Stomach (tissue), 9 donors: ENCODE data around the gene TOMM40L. TPM values are rescaled to one million over a fixed set of nuclear protein-coding genes. Genes with fewer than 3 reads are reported as not detected.

Source experiments
- DNase-seq, 2 donors: peaks; one replicate each; pipeline versions ENCODE4 v3.0.0 to v3.0.0-alpha.2; 2013 to 2019
- H3K27ac ChIP-seq, 5 donors: fragments of 200-600 bp in 4 of 5; sonication (generic) in 4 of 5; one replicate each; pipeline ENCODE4 v1.5.1; 2013 to 2019; ENCODE audit warnings: mild to moderate bottlenecking in 1 of 5, moderate library complexity in 1 of 5
- H3K27me3 ChIP-seq, 3 donors: fragments of 200-600 bp; sonication (generic); one replicate each; pipeline ENCODE4 v1.5.1; 2017 to 2019; ENCODE audit warnings: mixed run types in 1 of 3
- H3K36me3 ChIP-seq, 4 donors: fragments of 200-600 bp; sonication (generic); 1 replicate in 3 of 4; 2 replicates in 1 of 4; pipeline ENCODE4 v1.5.1; 2016 to 2019
- H3K4me1 ChIP-seq, 4 donors: fragments of 200-600 bp; sonication (generic); one replicate each; pipeline ENCODE4 v1.5.1; 2016 to 2019
- H3K4me3 ChIP-seq, 4 donors: fragments of 200-600 bp; sonication (generic) in 3 of 4; one replicate each; pipeline ENCODE4 v1.5.1; 2016 to 2019; ENCODE audit warnings: mild to moderate bottlenecking in 1 of 4
- H3K9me3 ChIP-seq, 4 donors: fragments of 200-600 bp; sonication (generic); one replicate each; pipeline ENCODE4 v1.5.1; 2016 to 2019
- EP300 ChIP-seq: sonication (generic); formaldehyde crosslinking; IDR thresholded peaks from one replicate; pipeline ENCODE4 v1.6.1; 2017; ENCODE audit warnings: antibody characterized with exemption
- POLR2A ChIP-seq, 4 donors: fragments of 450-650 bp; IDR thresholded peaks; one replicate each; pipeline ENCODE4 v1.6.1; 2016; ENCODE audit warnings: antibody characterized with exemption in 4 of 4, control low read depth in 2 of 4, mild to moderate bottlenecking in 1 of 4, moderate library complexity in 1 of 4
- POLR2AphosphoS5 ChIP-seq, 3 donors: sonication (generic); formaldehyde crosslinking; IDR thresholded peaks; one replicate each; pipeline ENCODE4 v1.6.1; 2016; ENCODE audit warnings: antibody characterized with exemption in 3 of 3
- WGBS, 5 donors: extraction: QIAGEN DNeasy Blood & Tissue Kit in 3 of 5; methylation state at CpG; one replicate each; pipeline versions ENCODE4 v1.1.5 to v1.1.7; 2013 to 2018; 5-methylcytosine and 5-hydroxymethylcytosine counted together
- intact Hi-C: fragments of 100-400 bp; cut with DNase I; formaldehyde crosslinking; loops from one replicate; pipeline ENCODE4 v1.15.1; 2023; ENCODE audit warnings: low total_unique reads
- polyA plus RNA-seq, 3 donors: library from polyadenylated mRNA; stranded (reverse); fragments of 200-250 nt; gene quantifications; one replicate each; pipeline ENCODE4 v1.2.3, GENCODE V29; 2013
- total RNA-seq, 5 donors: library from RNA; depleted of rRNA; stranded (reverse); fragments of >200 nt; gene quantifications; one replicate each; pipeline versions ENCODE4 v1.1.0 to v1.2.3, GENCODE V29; 2014 to 2016
- TF ChIP-seq, protein P1 (sequence below), 7 experiments: fragments of 450-650 bp in 4 of 7; fragments of 200-600 bp in 3 of 7; sonication (generic) in 3 of 7; IDR thresholded peaks; one replicate each; pipeline ENCODE4 v1.5.1; 2016 to 2019; ENCODE audit warnings: antibody characterized with exemption in 7 of 7, control low read depth in 2 of 7, mild to moderate bottlenecking in 1 of 7
- donor health status: healthy with polysubstance abuse.
- donor health status: Bipolar disorder and iron deficiency.
- donor health status: healthy.

Gene TOMM40L
- total and polyA plus RNA-seq, 8 donors, result 0.58 to 9.9 (median 7.0) TPM

DNA sequence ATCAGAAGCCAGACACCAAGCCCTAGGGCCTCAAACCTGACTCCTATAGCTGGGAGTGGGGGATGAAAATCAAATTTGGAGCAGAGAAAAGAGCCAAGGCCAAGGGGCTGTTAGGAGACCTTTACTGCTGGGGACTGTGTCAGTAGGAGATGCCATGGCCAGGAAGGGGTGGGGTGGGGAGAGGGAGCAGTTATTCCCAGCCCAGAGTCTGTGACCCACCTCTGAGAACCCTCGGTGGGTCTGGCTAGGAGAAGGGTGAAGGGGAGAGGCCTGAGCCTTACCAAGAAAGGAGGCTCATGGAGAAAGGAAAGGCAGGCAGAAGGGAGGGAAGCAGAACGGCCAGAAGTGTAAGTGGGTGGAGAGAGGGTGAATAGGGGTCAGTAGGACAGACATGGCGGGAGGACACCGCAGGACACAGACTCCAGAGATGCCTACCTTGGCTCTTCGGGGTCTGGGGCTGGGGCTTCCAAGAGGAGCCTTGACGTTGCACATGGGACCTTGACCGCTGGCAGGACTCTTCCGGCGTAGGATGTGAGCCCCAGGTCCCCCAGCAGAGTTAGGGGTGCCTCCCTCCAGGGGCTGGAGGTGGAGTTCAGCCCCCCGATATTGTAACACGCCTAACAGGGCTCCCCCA, 28.2 kb upstream of the TOMM40L start:
- intact Hi-C loops, result no loop called here
- TF ChIP-seq POLR2AphosphoS5 (IDR thresholded peaks at IDR 0.05), result no peak
- DNase-seq, result no peak
- Histone ChIP-seq H3K27me3 (peaks cover 0 to 8% (median 0%) of the 10 kb centered on the region in 3 donors), H3K27ac (peak overlapping the region; percentile 57 to 98 (median 96)), H3K36me3 (peaks cover 0 to 19% (median 10%) of the 10 kb centered on the region in 4 donors), H3K9me3 (no peaks in the 10 kb centered on the region), H3K4me3 (peak overlapping the region; percentile 33 to 56 (median 50)), H3K4me1 (peaks cover 19 to 90% (median 67%) of the 10 kb centered on the region in 4 donors)
- WGBS, 5 donors, result 66 to 83% (median 74%) methylated on average over 5 to 11 of the region's 11 CpGs

DNA sequence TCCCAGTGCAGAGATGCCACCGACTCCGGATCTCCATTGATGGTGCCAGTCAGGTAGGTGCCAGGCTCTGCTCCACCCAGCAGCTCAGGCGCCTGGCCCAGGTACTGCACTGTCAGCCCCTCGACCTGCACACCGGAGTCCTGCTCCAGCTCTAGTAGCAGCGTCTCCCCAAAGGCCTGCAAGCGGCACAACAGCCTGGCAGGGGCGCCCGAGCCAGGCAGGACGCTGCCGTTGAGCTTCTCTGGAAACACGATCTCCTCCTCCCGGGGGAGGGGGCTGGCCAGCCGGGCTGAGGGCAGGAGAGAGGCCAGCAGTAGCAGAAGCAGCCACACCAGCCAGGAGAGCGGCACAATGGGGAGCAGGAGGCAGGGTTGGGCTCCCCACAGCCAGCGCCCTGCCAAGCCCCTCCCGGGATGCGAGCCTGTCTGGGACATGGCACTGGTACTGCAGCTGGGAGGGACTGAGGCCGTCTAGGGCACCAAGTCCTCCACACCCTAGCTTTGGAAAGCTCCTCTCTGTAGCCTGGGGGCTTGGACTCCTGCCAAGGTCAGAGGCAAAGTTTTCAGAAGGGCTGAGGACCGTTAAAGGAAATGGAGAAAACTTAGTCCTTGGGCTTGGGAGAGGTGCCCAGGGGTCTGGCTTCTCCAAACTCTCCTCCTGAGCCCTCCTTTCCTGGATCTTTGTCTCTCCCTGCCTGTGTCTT, 27.5 kb upstream of the TOMM40L start:
- peak in 1 of 2 donors; percentile 71 for DNase-seq
- H3K36me3 ChIP-seq, result peaks cover 0 to 17% (median 7%) of the 10 kb centered on the region in 4 donors
- 12 to 26% (median 21%) methylated on average over 4 to 20 of the region's 20 CpGs for WGBS, 5 donors
- H3K4me1 ChIP-seq, result peaks cover 20 to 90% (median 68%) of the 10 kb centered on the region in 4 donors
- H3K27me3 ChIP-seq, result peaks cover 0 to 8% (median 0%) of the 10 kb centered on the region in 3 donors
- peak overlapping the region; percentile 33 to 56 (median 50) for H3K4me3 ChIP-seq
- no peak for TF ChIP-seq POLR2A (IDR thresholded peaks at IDR 0.05)
- no peak for TF ChIP-seq EP300
- TF ChIP-seq, protein P1, sequence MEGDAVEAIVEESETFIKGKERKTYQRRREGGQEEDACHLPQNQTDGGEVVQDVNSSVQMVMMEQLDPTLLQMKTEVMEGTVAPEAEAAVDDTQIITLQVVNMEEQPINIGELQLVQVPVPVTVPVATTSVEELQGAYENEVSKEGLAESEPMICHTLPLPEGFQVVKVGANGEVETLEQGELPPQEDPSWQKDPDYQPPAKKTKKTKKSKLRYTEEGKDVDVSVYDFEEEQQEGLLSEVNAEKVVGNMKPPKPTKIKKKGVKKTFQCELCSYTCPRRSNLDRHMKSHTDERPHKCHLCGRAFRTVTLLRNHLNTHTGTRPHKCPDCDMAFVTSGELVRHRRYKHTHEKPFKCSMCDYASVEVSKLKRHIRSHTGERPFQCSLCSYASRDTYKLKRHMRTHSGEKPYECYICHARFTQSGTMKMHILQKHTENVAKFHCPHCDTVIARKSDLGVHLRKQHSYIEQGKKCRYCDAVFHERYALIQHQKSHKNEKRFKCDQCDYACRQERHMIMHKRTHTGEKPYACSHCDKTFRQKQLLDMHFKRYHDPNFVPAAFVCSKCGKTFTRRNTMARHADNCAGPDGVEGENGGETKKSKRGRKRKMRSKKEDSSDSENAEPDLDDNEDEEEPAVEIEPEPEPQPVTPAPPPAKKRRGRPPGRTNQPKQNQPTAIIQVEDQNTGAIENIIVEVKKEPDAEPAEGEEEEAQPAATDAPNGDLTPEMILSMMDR (IDR thresholded peaks at IDR 0.05), result no peak
- no peak for TF ChIP-seq POLR2AphosphoS5 (IDR thresholded peaks at IDR 0.05)
- intact Hi-C loops, result no loop called here
- no peaks in the 10 kb centered on the region for H3K9me3 ChIP-seq
- H3K27ac ChIP-seq, result peak overlapping the region; percentile 57 to 98 (median 96)

DNA sequence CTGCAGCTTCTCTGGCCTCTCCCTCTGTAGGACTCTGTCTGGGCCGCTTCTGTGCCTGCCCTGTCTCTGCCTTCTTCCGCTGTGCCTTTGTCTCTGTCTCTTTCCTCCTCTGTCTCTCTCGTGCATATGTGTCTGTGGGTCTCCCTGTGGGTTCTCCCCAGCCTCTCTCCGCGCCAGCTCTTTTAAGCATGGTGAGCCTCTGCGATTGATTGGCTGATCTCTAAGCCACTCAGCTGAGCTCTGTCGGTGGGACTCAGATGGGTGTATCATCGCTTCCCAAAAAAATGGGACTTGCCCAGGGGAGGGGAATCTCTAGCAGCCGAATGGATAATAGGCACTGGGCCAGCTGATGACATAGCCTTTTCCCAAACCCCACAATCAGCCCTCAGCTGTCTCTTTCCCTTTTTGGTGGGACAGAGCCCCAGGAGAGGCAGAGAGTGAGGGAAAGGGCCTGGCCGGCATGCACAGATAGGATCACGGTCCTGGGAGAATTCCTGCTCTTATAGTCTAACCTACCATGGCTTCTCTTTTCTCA, 26.9 kb upstream of the TOMM40L start, which contains the start of gene ADAMTS4:
ADAMTS4 (minus strand) TSS at position 158 of the 535 bp plus-strand sequence. CDS start 427 bp downstream, outside the sequence.
- peak within 1 kb of the TSS; percentile 57 to 98 (median 96) for H3K27ac ChIP-seq
- no peaks in the 10 kb centered on the region for H3K9me3 ChIP-seq
- peaks cover 26 to 90% (median 71%) of the 10 kb centered on the region in 4 donors for H3K4me1 ChIP-seq
- intact Hi-C loops, result no loop called here
- peaks cover 0 to 17% (median 11%) of the 10 kb centered on the region in 4 donors for H3K36me3 ChIP-seq
- TF ChIP-seq, protein P1 (IDR thresholded peaks at IDR 0.05), result no peak
- TF ChIP-seq POLR2AphosphoS5 (IDR thresholded peaks at IDR 0.05) (peak in 2 of 3 donors; percentile 87 to 95), EP300 (no peak), POLR2A (IDR thresholded peaks at IDR 0.05) (peak in 1 of 4 donors; percentile 63)
- H3K27me3 ChIP-seq, result peaks cover 0 to 8% (median 0%) of the 10 kb centered on the region in 3 donors
- 55 to 67% (median 65%) methylated on average over 11 of the region's 11 CpGs for WGBS, 5 donors
- DNase-seq, result peak; percentile 43 to 92
- H3K4me3 ChIP-seq, result peak within 1 kb of the TSS; percentile 33 to 56 (median 50)

DNA sequence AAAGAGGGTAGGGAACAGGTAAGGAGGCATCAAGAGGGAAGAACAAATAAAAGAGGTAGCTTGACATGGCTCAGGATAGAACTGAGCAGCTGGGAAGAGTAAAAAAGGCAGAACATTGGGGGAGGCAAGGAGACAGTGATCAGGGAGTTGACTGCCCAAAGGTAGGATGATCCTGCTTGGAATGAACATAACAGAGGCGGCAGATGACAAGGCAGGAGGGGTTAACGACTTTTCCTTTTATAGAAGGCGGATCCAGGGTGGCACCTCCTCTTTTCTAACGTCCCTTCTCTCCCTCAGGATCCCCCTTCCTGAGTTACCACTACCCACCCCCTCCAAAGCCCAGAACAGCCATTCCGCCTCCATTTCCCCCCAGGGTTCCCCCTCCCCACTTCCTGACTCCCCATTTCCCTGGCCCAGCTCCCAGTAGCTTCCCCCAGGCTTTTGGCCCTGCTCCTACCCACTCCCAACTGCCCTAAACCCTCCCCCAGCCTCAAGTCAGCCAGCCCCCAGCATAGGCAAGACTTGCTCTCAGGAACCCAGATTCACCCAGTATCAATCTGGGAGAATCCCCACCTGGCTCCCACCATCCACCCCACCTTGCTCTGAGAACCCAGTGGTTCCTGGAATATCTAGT, 26.2 kb upstream of the TOMM40L start:
- Histone ChIP-seq H3K36me3 (peaks cover 3 to 18% (median 15%) of the 10 kb centered on the region in 4 donors), H3K27me3 (peaks cover 0 to 8% (median 0%) of the 10 kb centered on the region in 3 donors), H3K4me1 (peaks cover 27 to 90% (median 74%) of the 10 kb centered on the region in 4 donors), H3K27ac (peak overlapping the region; percentile 5 to 98 (median 96)), H3K4me3 (peak overlapping the region in 1 of 4 donors; percentile 9), H3K9me3 (no peaks in the 10 kb centered on the region)
- peak in 1 of 2 donors; percentile 64 for DNase-seq
- 51 to 70% (median 60%) methylated on average over 5 of the region's 5 CpGs for WGBS, 5 donors
- intact Hi-C loops, result no loop called here
- TF ChIP-seq POLR2AphosphoS5 (IDR thresholded peaks at IDR 0.05) (no peak), EP300 (no peak), POLR2A (IDR thresholded peaks at IDR 0.05) (no peak)
- TF ChIP-seq, protein P1 (IDR thresholded peaks at IDR 0.05), result no peak
